HG03135 (cell line): ENCODE data around the gene ZNF44.

Source experiments
- ATAC-seq: cut with Tn5 transposase; IDR thresholded peaks from one replicate; pipeline ENCODE4 v1.9.1; 2021; ENCODE audit warnings: mild to moderate bottlenecking, moderate library complexity; ENCODE audit not compliant: unreplicated experiment

Gene ZNF44

DNA sequence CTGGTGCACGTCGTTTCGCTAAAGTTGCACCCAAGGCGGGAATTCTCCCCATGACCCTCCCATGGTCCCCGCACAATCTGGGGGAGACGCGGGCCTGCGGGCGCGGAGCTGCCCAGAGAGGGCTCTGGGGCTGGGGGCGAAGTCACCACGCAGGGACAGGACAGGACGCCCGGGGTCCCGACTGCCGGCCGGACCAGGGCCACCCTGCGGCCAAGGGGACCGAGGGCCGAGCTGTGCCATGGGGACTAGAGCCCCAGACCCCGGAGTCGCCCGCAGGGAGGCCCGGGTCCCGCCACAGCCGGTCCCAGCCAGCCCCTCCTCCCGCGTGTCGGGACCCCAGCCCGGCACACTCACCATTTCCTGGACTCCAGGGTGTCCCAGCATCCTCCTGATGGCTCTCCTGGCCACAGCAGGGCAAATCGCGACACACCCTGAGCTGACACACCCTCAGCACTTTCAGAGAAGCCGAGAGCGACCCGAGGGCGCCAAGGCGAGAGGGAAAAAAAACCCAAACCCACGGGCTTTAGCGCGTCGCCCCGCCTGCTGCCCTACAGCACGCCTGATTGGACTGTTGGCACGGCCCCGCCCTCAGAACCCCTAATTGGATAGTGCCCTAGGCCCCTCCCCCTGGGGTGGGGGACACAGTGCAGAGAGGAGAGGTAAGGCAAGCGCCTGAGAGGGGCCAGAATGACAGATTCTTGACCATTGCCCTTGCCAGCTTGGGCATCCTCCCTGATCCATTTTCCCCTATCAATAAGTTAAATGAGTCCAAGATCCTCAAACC, 28.6 kb downstream of the ZNF44 start:
- ATAC-seq = no peak

DNA sequence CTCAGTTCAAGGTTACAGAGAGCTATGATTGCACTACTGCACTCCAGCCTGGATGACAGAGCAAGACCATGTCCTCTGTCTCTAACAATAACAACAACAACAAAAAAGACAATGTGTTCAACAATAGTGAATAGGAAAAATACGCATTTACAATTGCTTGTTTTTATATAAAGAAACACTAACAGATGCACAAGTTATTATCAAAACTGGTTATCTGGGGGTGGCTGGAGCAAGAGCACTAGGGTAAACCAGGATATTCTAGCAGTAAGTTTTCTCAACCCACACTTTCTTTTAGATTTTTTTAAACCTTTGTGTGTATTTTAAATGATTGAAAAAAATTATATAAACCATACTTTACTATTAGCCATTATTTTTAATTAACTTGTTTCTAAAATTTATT, 33.1 kb downstream of the ZNF44 start:
- no peak for ATAC-seq

DNA sequence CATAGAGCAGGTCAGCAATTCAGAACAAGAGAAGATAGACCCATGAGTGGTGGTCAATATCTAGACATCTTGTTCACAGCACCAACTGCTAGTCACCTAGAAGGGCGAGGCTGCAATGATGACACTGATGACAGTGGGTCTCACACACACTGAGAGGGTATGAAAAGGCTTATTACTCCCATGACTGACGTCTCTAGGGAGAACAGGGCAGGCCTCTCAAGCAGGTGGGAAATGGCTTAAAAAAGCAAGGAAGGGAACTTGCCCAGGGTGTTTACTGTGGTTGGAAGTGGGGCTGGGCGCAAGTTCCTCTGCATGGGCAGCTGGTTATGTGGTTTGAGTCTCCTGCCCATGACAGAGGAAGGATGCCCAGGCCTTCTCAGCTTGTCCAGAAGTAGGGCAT, 33.8 kb downstream of the ZNF44 start:
- no peak for ATAC-seq

DNA sequence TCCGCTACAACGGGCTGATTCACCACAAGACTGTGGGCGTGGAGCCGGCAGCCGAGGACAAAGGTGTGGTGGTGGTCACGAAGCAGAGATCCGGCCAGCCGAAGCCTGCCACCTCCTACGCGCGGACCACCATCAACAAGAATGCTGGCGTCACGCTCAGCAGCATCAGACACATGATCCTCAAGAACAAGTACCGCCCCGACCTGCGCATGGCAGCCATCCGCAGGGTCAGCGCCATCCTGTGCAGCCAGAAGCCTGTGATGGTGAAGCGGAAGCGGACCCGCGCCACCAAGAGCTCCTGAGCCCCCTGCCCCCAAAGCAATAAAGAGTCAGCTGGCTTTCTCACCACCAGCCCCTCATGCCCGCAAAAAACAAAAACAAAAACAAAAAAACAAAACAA, 34.4 kb downstream of the ZNF44 start:
- no peak for ATAC-seq

- ATAC-seq = no peak
Measured at GRCh38 chr19:12255372-12255771, 39.3 kb downstream of the ZNF44 start.

DNA sequence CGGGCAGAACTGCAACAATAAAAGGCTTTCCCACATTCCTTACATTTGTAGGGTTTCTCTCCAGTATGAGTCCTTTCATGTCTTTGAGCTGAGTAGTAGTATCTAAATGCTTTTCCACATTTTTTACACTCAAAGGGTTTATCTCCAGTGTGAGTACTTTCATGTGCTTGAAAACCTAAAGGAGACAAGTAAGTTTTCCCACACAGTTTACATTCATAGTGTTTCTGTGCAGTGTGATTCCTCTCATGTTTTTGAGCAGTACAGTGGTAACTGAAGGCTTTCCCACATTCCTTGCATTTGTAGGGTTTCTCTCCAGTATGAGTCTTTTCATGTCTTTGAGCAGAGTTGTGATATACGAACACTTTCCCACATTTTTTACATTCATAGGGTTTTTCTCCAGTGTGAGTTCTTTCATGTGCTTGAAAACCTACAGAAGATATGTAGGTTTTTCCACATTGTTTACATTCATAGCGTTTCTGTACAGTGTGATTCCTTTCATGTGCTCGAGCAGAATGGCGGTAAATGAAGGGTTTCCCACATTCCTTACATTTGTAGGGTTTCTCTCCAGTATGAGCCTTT, 47.0 kb downstream of the ZNF44 start:
- ATAC-seq = no peak

DNA sequence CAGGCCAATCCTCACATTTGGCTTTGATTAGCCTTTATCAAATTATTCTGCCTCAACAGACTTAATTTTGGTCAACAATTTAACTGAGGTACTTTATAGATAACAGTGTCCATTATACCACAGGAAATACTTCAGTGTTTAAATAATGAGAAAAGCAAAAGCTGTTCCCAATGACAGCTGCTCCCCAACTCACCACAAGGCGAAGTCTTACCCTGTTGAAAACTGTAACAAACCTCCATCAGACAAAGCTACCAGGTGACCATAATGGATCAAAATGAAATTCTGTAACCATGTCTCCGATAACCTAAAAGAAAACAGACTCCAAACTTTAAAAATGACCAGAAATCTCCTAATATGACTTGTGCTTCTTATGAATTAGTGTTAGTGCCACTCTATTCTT, 50.3 kb downstream of the ZNF44 start:
- no peak for ATAC-seq

DNA sequence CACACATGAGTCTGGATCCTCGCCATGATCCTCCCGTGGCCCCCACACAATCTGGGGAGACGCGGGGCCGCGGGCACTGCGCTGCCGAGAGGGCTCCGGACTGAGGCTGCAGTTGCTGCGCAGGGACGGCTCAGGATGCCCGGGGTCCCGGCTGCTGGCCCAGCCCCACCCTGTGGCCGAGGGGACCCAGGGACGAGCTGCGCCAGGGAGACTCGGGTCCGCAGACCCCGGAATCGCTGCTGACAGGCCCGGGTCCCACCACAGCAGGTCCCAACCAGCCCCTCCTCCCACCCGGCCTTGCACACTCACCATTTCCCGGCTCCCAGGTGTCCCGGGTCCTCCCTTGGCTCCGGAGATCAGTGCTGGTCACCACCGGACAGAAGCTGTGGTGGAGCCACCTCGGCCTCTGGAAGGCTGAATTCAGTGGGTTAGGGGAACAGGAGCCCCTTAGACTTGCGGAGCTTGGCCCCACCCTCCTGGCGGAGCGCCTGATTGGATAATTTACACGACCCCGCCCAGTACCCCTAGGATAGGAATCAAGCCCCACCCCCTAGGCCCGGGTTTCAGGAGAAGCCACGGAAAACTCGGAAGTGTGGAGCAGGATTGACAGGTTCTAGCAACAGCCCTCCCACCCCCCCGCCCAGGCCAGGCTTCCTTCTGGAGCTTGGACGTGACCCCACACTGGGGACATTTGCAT, 57.4 kb downstream of the ZNF44 start:
- ATAC-seq = no peak

DNA sequence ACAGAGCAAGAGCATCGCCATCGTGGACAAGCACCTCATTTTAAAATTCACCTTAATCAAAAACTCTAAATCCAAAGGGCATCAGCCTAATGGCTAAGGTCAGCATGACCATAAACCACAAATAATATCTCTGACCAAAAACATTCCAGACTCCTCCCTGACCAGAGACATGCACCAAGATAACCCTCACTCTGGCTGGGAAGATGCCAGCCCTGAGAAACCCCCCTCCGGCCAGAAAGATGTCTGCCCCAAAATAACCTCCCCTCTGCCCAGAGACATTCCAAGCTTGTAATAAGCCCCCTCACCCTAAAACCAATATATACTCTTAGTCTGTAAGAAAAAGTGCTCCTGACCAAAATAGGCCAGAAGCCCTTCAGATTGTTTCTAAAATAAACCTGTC, 61.7 kb downstream of the ZNF44 start:
- ATAC-seq = no peak

DNA sequence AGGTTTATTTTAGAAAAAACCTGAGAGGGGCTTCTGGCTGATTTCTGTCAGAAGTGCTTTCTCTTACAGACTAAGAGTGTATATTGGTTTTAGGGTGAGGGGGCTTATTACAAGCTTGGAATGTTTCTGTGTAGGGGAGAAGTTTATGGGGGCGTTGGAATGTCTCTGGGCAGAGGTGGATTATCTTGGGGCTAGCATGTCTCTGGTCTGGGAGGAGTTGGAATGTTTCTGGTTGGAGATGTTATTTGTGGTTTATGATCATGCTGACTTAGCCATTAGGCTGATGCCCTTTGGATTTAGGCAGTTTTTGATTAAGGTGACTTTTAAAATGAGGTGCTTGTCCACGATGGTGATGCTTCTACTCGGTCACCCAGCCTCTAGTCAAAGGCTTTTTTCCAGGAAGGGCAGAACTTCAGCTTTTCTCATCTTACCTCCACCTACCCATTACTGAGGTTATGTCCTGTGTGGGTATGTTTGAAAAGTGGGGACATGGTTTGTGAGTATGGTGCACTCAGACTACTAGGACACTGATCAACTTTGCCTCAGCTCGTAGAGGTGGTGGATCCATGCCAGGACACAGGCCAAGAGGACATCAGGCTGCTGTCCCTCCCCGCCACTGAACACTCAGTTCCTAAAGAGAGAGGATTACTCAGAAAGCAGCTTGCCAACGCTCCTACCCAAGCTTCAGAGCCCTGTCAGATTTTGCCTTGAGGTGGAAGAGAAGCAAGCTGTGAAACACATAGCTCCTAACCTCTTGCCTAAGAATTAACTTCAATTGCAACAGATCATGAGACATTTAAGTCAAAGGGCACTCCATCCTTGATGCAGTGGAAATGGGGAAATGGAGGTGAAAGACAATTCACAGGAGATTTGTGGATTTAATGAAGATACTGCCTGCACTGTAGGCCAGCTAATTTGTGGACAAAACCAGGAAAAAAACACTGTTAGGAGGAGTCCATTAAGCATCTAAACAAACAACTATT, 63.6 kb downstream of the ZNF44 start:
- ATAC-seq = no peak

DNA sequence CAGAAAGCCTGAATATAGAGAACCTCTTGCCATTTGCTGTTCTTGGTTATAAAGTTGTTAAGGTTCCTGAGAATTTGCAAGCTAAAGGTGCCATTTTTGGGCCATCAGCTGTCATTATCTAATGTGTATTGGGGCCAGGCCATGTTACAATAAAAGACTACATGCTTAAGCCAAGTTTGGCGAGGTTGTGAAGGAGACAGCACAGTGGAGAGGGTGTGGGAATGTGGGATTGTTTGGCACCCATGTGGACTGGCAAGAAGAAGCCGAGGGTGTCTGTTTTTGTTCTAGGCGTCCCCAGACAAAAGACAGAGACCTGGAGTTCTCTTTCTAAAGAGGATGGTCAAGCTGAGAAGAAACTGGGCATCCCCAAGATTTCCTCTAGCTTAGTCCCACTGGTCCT, 64.7 kb downstream of the ZNF44 start:
- ATAC-seq = no peak

GRCh38 chr19:12224676-12225075, 70.0 kb downstream of the ZNF44 start:
- ATAC-seq = no peak

DNA sequence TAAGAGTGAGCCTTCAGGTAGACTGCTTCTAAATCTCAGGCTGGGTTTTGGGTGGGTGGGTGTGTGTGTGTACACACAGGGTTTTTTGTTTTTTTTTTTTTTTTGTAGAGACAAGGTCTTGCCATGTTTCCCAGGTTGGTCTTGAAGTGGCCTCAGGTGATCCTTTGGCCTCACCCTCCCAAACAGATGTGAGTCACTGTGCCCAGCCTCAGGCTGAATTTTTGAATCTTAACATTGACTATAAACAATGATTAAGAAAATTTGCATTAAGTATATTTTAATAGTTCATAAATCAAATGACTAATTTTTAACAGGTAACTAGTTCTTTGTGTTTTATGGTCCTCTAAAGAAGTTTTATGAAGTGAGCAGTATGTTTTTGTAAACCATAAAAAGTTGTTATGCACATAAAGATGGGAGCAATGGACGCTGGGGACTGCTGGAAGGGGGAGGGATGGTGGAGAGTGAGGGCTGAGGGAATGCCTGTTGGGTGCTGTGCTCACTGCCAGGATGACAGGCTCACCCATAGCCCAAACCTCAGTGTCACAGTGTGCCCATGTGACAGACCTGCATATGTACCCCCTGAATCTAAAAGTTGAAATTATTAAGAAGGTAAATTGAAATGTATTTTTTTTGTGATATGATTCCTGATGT, 71.6 kb downstream of the ZNF44 start:
- no peak for ATAC-seq
